DLD1 (cell line): ENCODE measurements around the gene TMEM61.
"Not testable (repeated sequence)": the region's sequence is repeated elsewhere in the genome, so short reads cannot be mapped to it uniquely, and the experiment has no call there.

Experiments
- in situ Hi-C: cut with HindIII; loops from 2 replicates; pipeline ENCODE4 v1.10.0; 2017; ENCODE audit warnings: low sequenced_read_pairs

The TMEM61 gene

DNA sequence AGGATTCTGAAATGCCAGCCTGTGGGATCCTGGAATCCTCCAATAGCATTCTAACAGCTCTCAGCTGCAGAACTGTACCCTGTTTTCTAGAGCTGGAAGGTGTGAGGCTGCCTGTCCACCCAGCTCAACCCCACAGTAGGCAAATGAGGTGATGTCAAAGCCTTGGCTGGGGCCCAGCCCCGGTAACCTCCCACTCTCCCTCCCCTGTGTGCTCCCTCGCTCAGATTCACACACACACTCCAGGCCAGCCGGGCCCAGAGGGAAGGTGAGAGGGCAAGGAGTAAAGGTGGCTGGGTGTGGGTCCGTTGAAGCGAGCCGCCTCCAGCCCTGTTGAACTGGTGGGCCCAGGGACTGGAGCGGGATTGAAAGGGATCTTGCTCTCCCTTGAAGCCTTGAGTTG is 18.2 kb downstream of the TMEM61 start, which contains the start of gene BSND:
TSS of gene BSND (plus strand) at position 257 of the 400 bp plus-strand sequence. CDS start 254 bp downstream, outside the sequence.
- in situ Hi-C loops, result no loop called here

DNA sequence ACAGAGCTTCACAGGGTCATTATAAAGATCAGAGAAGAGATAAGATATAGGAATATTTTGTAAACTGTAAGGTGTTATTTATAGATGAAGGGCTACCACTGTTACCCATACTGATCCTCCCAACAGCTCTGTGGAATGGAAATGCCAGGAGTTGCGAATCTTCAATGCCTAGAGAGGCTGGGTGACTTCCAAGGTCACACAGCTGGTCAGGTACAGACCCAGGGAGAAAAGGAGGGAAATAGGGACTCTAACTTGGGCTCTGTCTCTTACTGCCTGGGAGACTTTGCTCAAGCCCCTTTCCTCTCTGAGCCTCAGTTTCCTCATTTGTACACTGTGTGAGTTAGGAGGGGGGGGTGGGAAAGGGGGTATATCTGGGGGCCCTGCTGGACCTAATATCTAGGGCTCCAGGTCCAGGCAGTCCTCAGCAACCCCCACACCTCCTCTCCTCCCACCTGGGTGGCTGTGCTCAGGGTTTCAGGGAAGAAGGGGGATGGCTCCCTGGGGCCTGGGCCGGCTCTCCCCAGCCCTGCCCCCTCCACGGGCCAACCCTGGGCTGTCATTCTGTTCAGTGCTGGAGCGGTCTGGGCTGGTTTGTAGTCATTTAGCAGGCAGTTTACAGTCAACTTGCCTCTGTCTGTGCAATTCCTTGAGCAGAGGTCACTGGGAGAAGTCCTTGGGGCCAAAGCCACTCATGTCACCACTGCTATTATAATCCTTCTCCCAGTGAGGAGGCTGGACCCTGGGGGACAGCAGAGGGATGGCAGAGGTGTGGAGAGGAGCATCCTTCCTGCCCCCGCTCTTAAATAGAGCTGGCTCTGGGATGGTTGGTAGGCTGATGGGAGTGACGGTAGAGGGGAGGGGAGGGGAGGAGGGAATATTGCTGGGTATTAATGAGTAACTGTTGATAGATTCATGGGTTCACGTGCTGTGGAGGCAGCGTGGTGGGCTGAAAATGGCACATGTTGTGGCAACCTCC is 20.0 kb downstream of the TMEM61 start:
- in situ Hi-C loops, result no loop called here

DNA sequence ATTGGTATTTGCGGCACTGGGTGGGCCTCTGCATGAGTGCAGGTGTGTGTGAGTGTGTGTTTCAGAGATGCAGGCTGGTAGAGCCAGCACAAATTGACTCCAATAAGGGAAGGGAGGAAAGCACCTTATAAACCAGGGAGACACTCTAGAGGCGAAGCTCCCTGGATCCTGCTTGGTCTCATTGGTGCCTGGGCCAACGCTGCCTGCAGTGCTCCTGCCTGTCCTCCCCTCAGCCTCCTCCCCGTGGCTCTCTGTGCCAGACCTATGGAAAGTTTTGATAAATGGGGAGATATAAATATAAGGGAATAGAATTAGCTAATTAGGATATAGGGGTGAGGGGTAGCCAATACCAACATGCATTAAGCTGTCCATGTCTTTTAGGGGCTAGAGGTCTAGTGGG is 20.9 kb downstream of the TMEM61 start:
- in situ Hi-C loops, result no loop called here

DNA sequence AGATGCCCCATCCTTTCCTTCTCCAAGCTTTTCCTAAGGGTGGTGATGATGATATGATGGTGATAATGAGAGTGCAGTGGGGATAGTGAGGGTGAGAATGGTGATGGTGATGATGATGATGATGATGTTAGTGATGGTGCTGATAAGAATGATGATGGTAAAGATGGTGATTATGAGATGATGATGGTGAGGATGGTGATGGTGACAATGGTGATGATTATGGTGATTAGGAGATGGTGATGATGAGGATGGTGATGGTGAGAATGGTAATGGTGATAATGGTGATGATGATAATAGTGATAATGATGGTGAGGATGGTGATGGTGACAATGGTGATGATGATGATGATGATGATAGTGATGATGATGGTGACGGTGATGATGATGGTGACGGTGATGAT is 22.3 kb downstream of the TMEM61 start:
- in situ Hi-C loops, result no loop called here

DNA sequence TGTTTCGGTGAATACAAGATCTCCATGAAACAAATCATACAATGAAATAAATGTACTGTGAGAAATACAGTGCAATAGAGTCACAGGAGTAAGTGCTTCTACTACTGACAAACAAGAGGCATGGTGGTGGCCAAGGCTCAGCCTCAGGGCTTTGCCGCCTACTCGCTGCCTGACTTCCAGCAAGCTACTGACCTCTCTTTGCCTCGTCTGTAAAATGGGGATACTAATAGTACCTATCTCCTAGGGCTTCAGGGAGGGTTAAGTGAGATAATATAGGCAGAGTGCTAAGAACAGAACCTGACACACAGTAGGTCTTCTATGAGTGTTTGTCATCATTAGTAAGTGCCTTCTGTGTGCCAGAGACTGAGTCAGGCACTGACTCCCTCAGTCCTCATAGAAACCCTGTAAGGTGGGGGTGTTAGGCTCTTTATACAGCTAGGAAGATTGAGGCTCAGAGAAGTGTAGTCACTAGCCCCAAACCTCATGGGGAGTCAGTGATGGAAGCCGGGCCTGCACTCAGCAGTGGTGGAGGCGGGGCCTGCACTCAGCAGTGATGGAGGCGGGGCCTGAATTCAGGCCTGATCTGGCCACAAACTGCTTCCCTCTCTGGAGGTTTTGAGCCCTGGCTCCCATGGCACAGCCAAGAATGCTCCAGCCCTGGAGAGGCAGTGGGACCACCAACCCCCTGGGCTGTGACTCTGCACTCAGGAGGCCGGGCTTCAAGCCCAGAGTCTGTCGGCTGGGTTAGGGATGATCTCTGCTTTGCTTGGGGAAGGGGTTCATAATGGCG is 25.1 kb downstream of the TMEM61 start:
- in situ Hi-C loops, result no loop called here

DNA sequence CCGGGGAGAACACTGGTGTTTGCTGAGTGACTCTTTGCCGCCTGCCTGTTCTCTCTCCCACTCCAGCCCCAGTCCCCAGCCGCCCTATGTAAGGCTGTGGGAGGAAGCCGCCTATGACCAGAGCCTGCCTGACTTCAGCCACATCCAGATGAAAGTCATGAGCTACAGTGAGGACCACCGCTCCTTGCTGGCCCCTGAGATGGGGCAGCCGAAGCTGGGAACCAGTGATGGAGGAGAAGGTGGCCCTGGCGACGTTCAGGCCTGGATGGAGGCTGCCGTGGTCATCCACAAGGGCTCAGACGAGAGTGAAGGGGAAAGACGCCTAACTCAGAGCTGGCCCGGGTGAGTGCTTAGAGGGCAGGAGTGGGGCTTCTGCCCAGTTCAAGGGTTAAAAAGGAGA is 26.5 kb downstream of the TMEM61 start:
- in situ Hi-C loops, result no loop called here

DNA sequence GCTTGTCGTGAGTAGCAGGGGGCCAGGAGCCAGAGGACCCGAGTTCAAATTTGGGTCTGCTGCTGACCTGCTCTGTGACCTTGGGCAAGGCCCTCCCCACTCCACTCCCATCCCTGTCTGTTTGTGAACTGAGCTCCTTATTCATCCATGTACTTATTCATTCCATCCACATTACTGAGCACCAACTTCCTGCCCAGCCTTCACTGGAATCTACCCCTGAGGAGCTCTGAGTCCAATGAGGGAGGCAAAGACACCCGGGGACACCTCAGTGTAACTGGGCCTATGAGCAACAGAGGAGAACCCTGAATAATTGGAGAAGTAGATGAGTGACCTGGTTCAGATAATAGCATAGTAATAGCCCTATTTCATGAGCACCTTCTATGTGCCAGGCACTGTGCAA is 27.2 kb downstream of the TMEM61 start:
- in situ Hi-C loops, result no loop called here

DNA sequence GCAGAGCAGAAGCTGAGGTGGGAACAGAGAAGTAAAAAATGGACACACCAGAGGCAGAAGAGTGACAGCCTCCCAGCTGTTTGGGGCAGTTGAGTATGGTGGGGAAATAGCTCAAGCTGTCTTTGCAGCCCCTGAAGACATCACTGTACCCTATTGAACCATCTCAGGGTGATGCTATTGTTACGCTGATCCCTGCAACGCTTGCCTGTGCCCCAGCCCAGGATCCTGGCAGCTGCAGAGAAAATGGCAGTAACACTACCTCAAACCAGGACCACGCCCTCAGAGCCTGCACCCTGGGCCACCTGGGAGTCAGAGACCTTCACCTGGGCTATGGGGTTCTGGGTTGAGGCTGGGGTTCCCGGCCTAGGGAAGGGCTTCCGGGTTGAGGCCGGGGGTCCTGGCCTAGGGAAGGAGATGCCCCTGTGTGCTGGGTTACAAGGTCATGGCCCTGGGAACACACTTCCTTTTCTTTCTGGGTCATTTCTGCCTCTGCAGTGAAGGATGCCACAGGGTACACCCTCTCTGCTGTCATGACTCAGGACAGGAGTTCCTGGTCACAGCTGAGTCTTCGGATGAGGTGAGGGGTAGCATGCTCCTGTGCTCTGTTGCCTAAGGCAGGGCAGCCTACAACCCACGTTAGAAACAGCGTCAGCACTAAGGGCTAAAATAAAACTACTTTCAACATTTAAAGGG is 29.9 kb downstream of the TMEM61 start:
- in situ Hi-C loops, result no loop called here

DNA sequence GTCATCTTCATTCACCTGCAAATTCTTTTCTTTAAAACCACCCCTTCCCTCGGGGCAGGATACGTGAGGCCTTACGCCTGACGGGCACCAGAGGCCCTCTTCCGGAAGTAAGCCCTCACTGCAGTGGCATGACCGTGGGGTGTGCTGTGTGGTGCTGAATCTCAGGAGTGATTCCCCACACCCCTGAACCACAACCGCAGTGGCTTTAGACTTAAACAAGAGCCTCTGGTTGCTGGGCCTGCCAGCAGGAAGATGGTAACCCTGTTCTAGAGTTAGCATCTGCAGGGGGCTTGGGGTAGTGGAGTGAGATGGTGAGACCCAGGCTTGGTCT is 30.4 kb downstream of the TMEM61 start:
- in situ Hi-C loops, result no loop called here

DNA sequence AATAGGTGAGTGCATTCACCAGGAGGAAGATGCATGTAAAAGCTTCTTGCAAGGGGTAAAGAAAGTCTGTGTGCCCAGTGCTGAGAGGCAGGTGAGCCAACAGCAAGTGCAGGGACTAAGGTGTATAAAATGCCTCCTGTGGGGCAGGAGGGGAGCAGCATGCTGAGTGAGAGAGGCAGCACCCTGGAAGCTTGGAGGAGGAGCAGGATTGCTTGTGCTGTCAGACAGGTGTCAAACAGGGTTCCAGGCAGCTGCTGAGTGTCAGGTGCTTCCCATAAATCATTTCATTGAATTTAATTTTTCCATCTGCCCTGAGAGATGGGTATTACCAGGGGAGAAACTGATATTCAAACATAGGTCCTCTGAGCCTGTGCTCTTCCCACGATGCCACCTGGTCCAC is 32.2 kb downstream of the TMEM61 start:
- in situ Hi-C loops, result no loop called here

DNA sequence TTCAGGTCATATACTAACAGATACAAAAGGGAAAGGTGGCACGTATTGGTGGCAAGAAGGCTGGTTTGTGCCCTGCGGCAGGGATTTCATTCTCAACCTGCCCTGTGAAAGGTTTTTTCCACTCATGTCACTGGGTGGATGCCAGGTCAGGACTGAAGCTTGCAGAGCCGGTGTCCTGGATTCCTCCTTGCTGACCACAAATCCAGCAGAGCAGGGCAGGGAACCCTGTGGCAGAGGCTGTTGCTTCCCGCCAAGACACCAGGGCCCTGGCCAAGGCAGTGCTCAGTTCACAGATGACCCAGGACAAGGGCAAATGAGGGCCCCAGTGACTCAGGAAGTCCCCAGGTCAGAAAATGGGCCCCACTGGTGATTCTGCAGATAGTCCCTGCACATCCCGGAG is 34.7 kb downstream of the TMEM61 start:
- in situ Hi-C loops, result no loop called here

DNA sequence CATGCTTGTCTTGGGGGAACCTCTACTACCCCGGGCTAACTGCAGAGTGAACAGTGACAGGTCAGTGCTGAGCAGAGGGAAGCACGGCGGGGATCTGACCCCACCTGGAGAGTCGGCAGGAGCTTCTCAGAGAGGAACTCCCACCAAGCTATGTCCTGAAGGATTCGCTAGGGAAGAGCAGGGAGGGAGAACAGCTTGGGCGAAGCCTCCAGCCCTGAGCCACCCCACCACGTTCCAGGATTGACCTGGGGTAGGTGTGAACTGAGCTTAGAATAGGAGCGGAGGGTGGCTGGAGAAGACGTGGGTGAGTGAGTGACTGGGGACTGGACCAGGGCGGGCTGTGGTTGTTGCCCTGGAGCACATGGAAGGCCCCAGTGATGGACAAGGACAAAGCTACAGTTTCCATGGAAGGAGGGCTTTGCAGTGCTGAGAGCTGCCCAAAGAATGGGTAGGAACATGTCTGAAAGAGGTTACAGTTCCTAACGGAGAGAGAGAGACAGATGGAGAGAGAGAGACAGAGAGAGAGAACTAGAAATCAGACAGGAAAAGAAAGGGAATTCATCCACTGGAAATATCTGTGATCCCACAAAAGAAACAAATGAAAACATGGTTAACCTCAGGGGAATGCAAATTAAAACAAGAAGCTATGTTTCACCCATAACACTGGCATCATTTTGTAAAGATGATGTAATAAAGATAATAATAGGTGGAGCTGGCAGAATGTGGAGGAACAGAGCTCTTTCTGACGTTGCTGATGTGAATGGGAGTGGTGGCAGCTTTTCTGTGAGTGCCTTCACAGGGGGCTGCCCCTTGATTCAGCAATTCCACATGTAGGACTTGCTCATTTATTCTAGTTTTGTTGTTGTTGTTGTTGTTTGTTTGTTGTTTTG is 35.5 kb downstream of the TMEM61 start:
- in situ Hi-C loops, result no loop called here

DNA sequence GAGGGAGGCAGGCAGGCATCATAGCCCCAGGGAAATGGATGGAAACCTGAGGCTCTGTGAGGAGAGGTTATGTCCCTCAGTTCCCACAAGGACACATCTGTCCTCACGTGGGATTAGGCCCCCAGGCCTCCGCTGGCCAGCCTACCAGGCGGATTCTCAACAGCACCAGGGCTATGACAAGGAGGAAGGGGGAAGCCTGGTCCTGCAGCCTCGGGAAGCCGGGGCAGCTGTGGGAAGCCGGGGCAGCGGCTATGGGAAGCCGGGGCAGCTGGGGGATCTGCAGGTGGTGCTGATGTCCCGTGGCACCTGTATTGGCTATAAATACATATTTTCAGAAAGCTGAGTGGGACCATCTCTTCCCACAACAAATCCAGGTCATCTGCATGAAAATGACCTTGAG is 38.0 kb downstream of the TMEM61 start:
- in situ Hi-C loops, result no loop called here

DNA sequence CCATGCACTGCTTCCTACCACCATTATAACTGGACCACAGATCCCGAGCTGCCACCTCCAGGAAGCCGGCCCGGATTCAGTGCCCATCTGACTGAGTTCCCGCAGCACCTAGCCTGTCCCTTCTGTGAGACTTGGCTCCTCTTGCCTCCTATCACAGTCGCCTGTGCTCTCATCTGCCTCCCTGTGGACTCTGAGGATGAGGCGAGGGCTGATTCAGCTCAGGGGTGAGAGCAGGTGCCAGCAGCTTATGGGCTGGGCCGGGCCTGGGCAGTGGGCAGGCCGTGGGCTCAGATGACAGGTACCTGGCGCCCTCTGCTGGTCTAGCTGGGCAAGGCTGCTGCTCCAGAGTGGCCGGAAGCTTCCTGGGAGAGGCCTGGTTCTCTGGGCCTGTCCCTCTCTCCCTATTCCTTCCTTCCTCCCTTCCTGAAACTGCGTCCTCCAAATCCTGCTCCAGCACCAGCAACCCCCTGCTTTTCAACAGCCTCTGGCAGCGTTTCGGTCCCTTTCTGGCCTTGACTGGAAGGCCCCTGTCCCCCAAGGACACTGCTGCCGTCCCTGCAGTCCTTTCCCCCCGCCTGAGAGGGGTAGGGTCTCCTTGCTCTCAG is 41.6 kb downstream of the TMEM61 start:
- in situ Hi-C loops, result no loop called here

DNA sequence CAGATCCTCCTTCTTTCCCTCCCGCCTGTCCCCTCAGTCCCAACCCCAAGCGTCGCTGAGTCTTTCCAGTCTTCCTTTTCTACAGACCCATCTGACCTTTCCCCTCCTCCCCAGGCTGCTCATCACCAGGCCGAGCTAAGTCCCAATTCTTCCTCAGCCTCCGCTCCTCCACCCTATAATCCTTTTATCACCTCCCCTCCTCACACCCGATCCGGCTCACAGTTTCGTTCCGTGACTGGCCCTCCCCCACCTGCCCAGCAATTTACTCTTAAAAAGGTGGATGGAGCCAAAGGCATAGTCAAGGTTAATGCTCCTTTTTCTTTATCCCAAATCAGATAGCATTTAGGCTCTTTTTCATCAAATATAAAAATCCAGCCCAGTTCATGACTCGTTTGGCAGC is 43.7 kb downstream of the TMEM61 start:
- in situ Hi-C loops, result not testable (repeated sequence)

DNA sequence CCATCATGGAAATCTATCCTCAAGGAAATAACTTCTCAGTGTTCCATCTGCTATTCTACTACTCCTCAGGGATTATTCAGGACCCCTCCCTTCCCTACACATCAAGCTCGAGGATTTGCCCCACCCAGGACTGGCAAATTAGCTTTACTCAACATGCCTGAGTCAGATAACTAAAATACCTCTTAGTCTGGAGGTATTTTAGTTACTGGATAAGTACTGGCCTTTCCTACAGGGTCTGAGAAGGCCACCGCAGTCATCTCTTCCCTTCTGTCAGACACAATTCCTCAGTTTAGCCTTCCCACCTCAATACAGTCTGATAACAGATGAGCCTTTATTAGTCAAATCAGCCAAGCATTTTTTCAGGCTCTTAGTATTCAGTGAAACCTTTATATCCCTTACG is 46.3 kb downstream of the TMEM61 start:
- in situ Hi-C loops, result not testable (repeated sequence)

DNA sequence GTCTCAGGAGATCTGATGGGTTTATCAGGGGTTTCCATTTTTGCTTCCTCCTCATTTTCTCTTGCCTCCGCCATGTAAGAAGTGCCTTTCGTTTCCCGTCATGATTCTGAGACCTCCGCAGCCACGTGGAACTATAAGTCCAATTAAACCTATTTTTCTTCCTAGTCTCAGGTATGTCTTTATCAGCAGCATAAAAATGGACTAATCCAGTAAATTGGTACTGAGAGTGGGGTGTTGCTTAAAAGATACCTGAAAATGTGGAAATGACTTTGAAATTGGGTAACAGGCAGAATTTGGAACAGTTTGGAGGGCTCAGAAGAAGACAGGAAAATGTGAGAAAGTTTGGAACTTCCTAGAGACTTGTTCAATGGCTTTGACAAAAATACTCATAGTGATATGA is 50.7 kb downstream of the TMEM61 start:
- in situ Hi-C loops, result not testable (repeated sequence)

DNA sequence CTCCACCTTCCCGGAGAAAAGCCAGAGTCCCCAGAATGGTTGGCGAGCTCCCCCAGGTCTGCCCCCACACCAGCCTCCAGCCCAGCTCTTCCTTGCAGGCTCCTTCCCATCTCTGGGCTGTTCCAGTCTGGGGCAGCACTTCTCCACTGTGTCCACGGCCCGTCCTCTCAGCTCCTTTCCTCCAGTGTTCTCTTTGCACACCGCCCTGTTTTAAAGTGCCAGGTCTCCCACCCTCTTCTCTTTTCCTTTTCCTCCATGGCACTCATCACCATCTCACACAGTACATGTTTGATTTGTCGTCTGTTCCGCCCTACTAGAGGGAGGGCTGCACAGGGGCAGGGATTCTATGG is 52.8 kb downstream of the TMEM61 start:
- in situ Hi-C loops, result no loop called here

DNA sequence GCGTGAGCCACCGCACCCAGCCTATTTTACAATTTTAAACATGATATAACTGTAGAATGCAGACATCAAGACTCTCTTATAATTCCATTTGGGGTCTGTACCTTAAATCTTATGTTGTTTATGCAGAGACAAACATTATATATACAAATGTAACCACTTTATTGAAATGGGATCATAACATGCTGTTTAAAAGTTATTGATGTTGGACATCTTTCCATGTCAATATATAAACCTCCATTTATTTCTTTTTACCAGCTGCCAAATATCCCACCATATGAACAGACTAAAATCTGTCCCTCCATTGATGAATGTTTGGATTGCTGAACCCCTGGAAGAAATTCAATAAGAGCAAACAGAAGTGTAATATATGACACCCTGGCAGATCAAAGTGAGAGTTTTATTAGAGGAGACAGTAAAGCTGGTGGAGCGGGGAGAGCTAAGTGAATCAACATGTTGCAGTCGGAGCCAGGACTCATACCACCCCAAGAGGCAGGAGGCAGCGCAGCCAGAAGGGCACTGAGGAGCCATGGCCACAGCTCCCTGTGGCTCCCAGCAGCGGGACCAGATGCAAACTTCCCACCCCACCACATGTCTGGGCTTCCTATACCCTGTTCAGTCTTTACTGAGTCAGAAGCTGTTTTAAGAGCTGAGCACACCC is 54.2 kb downstream of the TMEM61 start:
- in situ Hi-C loops, result no loop called here

DNA sequence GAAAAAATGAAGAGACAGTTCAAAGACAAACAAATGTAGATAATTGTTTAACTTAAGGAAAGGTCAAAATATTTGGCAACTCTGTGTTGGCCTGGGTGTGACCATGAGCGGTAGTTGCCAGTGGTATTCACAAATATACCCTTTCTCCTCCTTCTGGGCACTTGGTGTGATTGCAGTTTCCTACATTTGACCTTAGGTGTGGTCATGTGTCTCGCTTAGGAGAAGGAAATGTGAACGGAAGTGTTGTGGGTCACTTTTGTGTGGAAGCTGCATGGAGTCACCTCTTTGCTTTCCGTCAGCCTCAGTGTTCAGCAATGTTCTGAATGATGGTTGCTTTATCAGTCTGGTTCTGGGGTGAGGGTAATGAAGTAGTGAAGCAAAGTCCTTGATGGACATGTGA is 55.5 kb downstream of the TMEM61 start:
- in situ Hi-C loops, result no loop called here
